Measurements from ENCODE around the gene ARHGAP10. TPM values are rescaled to one million over a fixed set of nuclear protein-coding genes. Genes with fewer than 3 reads are reported as not detected.

The ARHGAP10 gene
- total RNA-seq, 2 experiments from 2014 or later: 7.1 to 8.0 TPM

- DNase-seq: no peak
- H3K4me3 Mint-ChIP-seq: no peak overlapping the region
- POLR2A ChIA-PET: no interaction called here
These were observed 362.3 kb downstream of the ARHGAP10 start for GRCh38 chr4:148094149-148094548.

DNA sequence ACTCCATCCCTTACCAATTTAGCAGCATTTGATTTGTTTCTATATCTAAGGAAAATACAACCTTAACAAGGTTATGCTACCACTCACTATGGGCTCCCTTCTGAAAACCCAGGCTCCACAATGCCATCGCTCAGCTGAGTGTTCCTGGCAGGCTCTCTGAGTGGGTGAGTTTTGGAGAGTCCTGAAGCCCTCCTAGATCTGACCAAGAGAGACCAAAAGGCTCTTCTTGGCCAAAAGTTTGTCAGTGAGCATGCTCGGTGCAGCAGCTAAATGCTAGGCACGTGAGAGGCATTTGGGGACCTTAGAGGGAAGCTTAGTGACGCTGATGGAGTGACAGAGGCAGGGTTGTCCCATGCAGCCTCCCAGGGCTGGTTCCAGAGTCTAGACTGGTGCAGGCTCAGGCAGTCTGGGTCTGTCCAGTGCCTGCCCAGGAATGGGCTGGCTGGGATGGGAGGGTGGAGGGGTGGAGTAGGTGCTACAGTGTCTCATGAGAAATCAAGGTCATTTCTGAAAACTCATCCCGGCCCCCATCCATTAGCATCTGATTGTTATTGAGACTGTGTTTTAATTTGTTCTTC is 363.5 kb downstream of the ARHGAP10 start:
- intact Hi-C loops (cut with micrococcal nuclease): no loop called here
- Mint-ChIP-seq H3K4me3 (no peak overlapping the region), H3K27ac (no peak overlapping the region), H3K4me1 (ENCODE audit: low read depth) (peaks cover 2% of the 10 kb centered on the region), H3K9me3 (no peaks in the 10 kb centered on the region), H3K27me3 (no peaks in the 10 kb centered on the region), H3K36me3 (peaks cover 13% of the 10 kb centered on the region)
- CTCF ChIA-PET: no interaction called here
- POLR2A ChIA-PET: no interaction called here
- DNase-seq: no peak

More at GRCh38 chr4:148094149-148094548, 362.3 kb downstream of the ARHGAP10 start:
- CTCF ChIA-PET: interaction anchor here (0.6 kb wide), 1 partner anchor 155 kb away, joined by 3 read pairs; no protein-coding TSS in a partner anchor
- no peaks in the 10 kb centered on the region for H3K9me3 Mint-ChIP-seq
- no peaks in the 10 kb centered on the region for H3K27me3 Mint-ChIP-seq
- intact Hi-C loops (cut with micrococcal nuclease): no loop called here
- H3K4me1 Mint-ChIP-seq (ENCODE audit: low read depth): peaks cover 2% of the 10 kb centered on the region
- H3K27ac Mint-ChIP-seq: no peak overlapping the region
- peaks cover 17% of the 10 kb centered on the region for H3K36me3 Mint-ChIP-seq

- H3K9me3 Mint-ChIP-seq: no peaks in the 10 kb centered on the region
- peaks cover 2% of the 10 kb centered on the region for H3K4me1 Mint-ChIP-seq (ENCODE audit: low read depth)
- DNase-seq: no peak
- intact Hi-C loops (cut with micrococcal nuclease): no loop called here
- CTCF ChIA-PET: no interaction called here
- no peaks in the 10 kb centered on the region for H3K27me3 Mint-ChIP-seq
- H3K36me3 Mint-ChIP-seq: peaks cover 13% of the 10 kb centered on the region
- no peak overlapping the region for H3K27ac Mint-ChIP-seq
- no peak overlapping the region for H3K4me3 Mint-ChIP-seq
- POLR2A ChIA-PET: no interaction called here
These were observed 365.9 kb downstream of the ARHGAP10 start for GRCh38 chr4:148097801-148098200.

DNA sequence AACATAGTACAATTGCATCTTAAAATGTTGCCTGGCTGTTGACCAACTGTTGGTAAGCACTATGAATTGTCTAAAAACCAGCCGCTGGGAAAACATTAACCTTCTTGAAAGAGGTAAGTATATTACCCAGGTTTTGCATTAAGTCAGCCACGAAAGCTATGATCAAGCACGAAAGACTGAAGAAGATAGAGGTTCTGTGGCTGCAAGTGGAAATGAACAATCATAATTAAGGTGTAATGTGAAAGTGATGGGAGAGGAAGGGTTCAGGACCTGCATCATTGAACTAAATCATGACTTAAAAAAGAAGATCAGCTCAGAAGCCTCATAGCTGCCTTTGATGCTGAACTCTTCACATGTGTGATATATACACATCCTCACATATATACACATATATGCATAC is 369.3 kb downstream of the ARHGAP10 start:
- Mint-ChIP-seq H3K9me3 (peaks cover 2% of the 10 kb centered on the region), H3K27ac (no peak overlapping the region), H3K4me3 (no peak overlapping the region), H3K36me3 (peaks cover 21% of the 10 kb centered on the region), H3K27me3 (no peaks in the 10 kb centered on the region), H3K4me1 (ENCODE audit: low read depth) (peaks cover 3% of the 10 kb centered on the region)
- intact Hi-C loops (cut with micrococcal nuclease): no loop called here
- ChIA-PET CTCF (no interaction called here), POLR2A (no interaction called here)
- no peak for DNase-seq

GRCh38 chr4:148101790-148102189 is 369.9 kb downstream of the ARHGAP10 start:
- POLR2A ChIA-PET: no interaction called here
- Mint-ChIP-seq H3K9me3 (peaks cover 4% of the 10 kb centered on the region), H3K27ac (no peak overlapping the region), H3K27me3 (no peaks in the 10 kb centered on the region), H3K36me3 (peaks cover 24% of the 10 kb centered on the region), H3K4me1 (ENCODE audit: low read depth) (peaks cover 2% of the 10 kb centered on the region), H3K4me3 (no peak overlapping the region)
- intact Hi-C loops (cut with micrococcal nuclease): no loop called here
- no peak for DNase-seq
- CTCF ChIA-PET: no interaction called here

- H3K36me3 Mint-ChIP-seq: peaks cover 36% of the 10 kb centered on the region
- H3K27me3 Mint-ChIP-seq: no peaks in the 10 kb centered on the region
- POLR2A ChIA-PET: no interaction called here
- peaks cover 2% of the 10 kb centered on the region for H3K4me1 Mint-ChIP-seq (ENCODE audit: low read depth)
- intact Hi-C loops (cut with micrococcal nuclease): no loop called here
- CTCF ChIA-PET: no interaction called here
- no peak for DNase-seq
- no peak overlapping the region for H3K27ac Mint-ChIP-seq
- H3K4me3 Mint-ChIP-seq: no peak overlapping the region
- H3K9me3 Mint-ChIP-seq: peaks cover 9% of the 10 kb centered on the region
These were observed 371.9 kb downstream of the ARHGAP10 start for GRCh38 chr4:148103597-148104355.

GRCh38 chr4:148108766-148109165 is 376.9 kb downstream of the ARHGAP10 start:
- ChIA-PET POLR2A (no interaction called here), CTCF (no interaction called here)
- Mint-ChIP-seq H3K4me3 (no peak overlapping the region), H3K27ac (no peak overlapping the region), H3K9me3 (peaks cover 9% of the 10 kb centered on the region), H3K4me1 (ENCODE audit: low read depth) (peaks cover 19% of the 10 kb centered on the region), H3K36me3 (peaks cover 49% of the 10 kb centered on the region), H3K27me3 (no peaks in the 10 kb centered on the region)
- intact Hi-C loops (cut with micrococcal nuclease): no loop called here
- no peak for DNase-seq

DNA sequence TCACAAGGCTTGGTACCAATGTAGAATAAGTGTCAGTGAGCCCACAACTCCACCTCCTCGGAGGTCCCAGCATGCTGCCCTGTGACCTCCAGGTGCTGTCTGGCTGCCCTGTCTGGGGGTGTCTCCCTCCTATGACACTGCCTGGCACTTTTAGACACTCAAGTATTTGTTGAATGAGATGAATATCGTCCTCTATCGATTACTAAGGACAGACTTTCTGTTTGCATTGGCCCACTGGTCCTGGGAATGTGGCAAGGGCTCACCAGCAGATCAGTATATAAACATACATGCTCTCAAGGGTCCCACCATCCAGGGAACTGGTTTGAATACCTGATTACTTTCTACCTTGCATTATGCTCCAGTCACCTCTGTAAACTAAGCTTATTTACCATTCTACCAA is 377.3 kb downstream of the ARHGAP10 start:
- ChIA-PET POLR2A (no interaction called here), CTCF (no interaction called here)
- no peak overlapping the region for H3K4me3 Mint-ChIP-seq
- no peak overlapping the region for H3K27ac Mint-ChIP-seq
- H3K36me3 Mint-ChIP-seq: peaks cover 52% of the 10 kb centered on the region
- DNase-seq: no peak
- peaks cover 9% of the 10 kb centered on the region for H3K9me3 Mint-ChIP-seq
- no peaks in the 10 kb centered on the region for H3K27me3 Mint-ChIP-seq
- peaks cover 17% of the 10 kb centered on the region for H3K4me1 Mint-ChIP-seq (ENCODE audit: low read depth)
- intact Hi-C loops (cut with micrococcal nuclease): no loop called here

DNA sequence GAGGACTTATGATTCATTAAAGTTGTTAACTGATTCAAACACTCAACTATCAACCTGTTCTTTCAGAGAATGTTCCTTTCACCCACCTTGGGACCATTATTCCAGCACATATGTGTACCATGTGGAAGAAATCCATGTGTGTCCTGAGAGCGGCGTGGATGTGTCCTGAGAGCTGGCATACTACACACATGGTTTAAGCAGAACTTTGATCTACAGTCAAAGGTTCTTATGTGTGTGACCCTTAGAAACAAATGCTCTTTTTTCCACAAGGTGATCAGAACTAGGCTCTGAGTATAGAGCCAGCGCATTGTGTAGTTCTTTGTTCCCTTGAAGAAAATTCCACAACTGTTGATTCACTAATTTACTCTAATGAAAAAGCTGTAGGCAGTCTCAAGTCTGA is 378.3 kb downstream of the ARHGAP10 start:
- DNase-seq: no peak
- Mint-ChIP-seq H3K27ac (no peak overlapping the region), H3K36me3 (peaks cover 53% of the 10 kb centered on the region), H3K27me3 (no peaks in the 10 kb centered on the region), H3K4me1 (ENCODE audit: low read depth) (peaks cover 17% of the 10 kb centered on the region), H3K4me3 (no peak overlapping the region), H3K9me3 (peaks cover 9% of the 10 kb centered on the region)
- POLR2A ChIA-PET: interaction anchor here (0.7 kb wide), 1 partner anchor 287 kb away, joined by 3 read pairs; no protein-coding TSS in a partner anchor
- CTCF ChIA-PET: no interaction called here
- intact Hi-C loops (cut with micrococcal nuclease): loop anchor here (5.0 kb wide), 1 partner anchor 53 kb away; no protein-coding TSS in a partner anchor

GRCh38 chr4:148112231-148112982 is 380.5 kb downstream of the ARHGAP10 start:
- Mint-ChIP-seq H3K9me3 (no peaks in the 10 kb centered on the region), H3K27ac (no peak overlapping the region), H3K36me3 (peaks cover 36% of the 10 kb centered on the region), H3K4me3 (no peak overlapping the region), H3K27me3 (no peaks in the 10 kb centered on the region), H3K4me1 (ENCODE audit: low read depth) (peaks cover 23% of the 10 kb centered on the region)
- intact Hi-C loops (cut with micrococcal nuclease): loop anchor here (5.0 kb wide), 1 partner anchor 55 kb away; no protein-coding TSS in a partner anchor
- no peak for DNase-seq
- ChIA-PET POLR2A (no interaction called here), CTCF (no interaction called here)

DNA sequence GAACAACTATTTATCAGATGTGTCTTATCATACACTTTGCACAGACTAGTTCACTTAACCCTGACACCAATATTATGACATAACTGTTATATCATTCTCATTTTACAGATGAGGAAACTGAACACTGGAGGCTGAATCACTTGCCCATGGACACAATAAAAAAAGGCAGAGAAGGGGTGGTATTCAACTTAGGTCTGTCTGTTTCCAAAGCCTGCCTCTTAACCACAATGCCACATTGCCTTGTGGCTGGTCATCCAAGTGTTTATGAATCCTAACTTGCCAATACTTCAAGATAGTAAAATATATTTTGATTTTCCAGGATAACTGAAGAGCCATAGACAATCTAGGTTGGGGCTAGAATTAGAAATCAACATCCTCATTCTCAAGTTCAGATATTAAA is 382.5 kb downstream of the ARHGAP10 start:
- Mint-ChIP-seq H3K27me3 (no peaks in the 10 kb centered on the region), H3K4me1 (ENCODE audit: low read depth) (peaks cover 23% of the 10 kb centered on the region), H3K27ac (no peak overlapping the region), H3K36me3 (peaks cover 18% of the 10 kb centered on the region), H3K9me3 (no peaks in the 10 kb centered on the region), H3K4me3 (no peak overlapping the region)
- CTCF ChIA-PET: no interaction called here
- intact Hi-C loops (cut with micrococcal nuclease): loop anchor here (5.0 kb wide), 1 partner anchor 57 kb away; no protein-coding TSS in a partner anchor
- DNase-seq: no peak
- POLR2A ChIA-PET: no interaction called here

- intact Hi-C loops (cut with micrococcal nuclease): no loop called here
- peaks cover 14% of the 10 kb centered on the region for H3K36me3 Mint-ChIP-seq
- H3K27ac Mint-ChIP-seq: no peak overlapping the region
- POLR2A ChIA-PET: no interaction called here
- DNase-seq: no peak
- H3K27me3 Mint-ChIP-seq: no peaks in the 10 kb centered on the region
- H3K9me3 Mint-ChIP-seq: no peaks in the 10 kb centered on the region
- CTCF ChIA-PET: no interaction called here
- H3K4me1 Mint-ChIP-seq (ENCODE audit: low read depth): peaks cover 23% of the 10 kb centered on the region
- H3K4me3 Mint-ChIP-seq: no peak overlapping the region
These were observed 384.4 kb downstream of the ARHGAP10 start for GRCh38 chr4:148116264-148116663.
